22Rv1 (cell line): ENCODE data around the gene TSPAN4.

Source experiments
- H3K27ac ChIP-seq: fragments of 450-650 bp; 2 replicates; pipeline ENCODE4 v1.5.1; 2017
- ZFX ChIP-seq: fragments of 450-650 bp; IDR thresholded peaks from 2 replicates; pipeline ENCODE4 v1.6.1; 2017; ENCODE audit warnings: antibody characterized with exemption, borderline replicate concordance
- TF ChIP-seq, protein P1 (sequence below): fragments of 450-650 bp; IDR thresholded peaks from 2 replicates; pipeline ENCODE4 v1.5.1; 2017; ENCODE audit warnings: mild to moderate bottlenecking

The TSPAN4 gene

DNA sequence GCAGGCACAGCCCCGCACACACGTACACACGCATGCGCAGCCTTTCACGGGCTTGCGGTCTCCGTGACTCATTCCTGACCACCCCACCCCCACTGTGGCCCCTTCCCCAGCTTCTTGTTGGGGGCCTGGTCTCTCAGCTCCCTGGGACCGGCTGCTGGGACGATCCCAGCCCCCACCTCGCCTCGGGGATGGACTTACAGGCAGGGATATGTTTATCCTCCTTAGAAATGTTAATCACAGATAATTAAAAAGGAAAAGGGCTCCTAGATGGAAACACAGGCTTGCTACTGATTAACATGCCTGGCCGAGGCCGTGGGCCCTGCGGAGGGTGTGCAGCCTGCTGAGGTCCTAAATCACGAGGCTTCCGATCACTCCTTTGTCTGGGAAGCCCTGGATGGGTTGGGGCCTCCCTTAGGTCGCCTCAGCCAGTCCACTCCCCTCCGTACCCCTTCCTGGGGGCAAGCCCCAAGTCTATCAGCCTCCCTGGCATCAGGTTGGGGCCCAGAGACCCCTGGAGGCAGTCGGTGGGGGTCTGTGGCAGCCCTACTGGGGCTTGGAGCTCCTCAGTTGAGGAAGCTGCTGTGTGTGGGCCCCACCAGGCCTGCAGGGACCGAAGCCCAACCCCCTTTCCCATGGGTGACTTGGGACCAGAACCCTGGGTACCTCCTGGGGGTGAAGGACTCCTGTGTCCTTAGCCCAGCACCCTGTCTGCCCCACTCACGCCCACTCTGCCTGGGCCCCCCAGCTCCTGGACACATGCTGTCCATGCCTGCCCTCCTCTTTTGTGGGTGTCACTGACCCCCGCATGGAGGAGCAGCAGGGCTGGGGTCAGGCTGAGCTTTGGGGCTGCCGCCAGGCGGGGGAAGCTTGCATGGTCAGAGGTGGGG lies 20.6 kb downstream of the TSPAN4 start:
- H3K27ac ChIP-seq, result peak overlapping the region; percentile 36

GRCh38 chr11:863910-864827 lies 21.5 kb downstream of the TSPAN4 start:
- TF ChIP-seq ZFX, result no peak
- TF ChIP-seq, protein P1, sequence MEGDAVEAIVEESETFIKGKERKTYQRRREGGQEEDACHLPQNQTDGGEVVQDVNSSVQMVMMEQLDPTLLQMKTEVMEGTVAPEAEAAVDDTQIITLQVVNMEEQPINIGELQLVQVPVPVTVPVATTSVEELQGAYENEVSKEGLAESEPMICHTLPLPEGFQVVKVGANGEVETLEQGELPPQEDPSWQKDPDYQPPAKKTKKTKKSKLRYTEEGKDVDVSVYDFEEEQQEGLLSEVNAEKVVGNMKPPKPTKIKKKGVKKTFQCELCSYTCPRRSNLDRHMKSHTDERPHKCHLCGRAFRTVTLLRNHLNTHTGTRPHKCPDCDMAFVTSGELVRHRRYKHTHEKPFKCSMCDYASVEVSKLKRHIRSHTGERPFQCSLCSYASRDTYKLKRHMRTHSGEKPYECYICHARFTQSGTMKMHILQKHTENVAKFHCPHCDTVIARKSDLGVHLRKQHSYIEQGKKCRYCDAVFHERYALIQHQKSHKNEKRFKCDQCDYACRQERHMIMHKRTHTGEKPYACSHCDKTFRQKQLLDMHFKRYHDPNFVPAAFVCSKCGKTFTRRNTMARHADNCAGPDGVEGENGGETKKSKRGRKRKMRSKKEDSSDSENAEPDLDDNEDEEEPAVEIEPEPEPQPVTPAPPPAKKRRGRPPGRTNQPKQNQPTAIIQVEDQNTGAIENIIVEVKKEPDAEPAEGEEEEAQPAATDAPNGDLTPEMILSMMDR, result no peak

More for the DNA sequence above, 20.6 kb downstream of the TSPAN4 start:
- TF ChIP-seq, protein P1, result no peak
- TF ChIP-seq ZFX, result no peak

DNA sequence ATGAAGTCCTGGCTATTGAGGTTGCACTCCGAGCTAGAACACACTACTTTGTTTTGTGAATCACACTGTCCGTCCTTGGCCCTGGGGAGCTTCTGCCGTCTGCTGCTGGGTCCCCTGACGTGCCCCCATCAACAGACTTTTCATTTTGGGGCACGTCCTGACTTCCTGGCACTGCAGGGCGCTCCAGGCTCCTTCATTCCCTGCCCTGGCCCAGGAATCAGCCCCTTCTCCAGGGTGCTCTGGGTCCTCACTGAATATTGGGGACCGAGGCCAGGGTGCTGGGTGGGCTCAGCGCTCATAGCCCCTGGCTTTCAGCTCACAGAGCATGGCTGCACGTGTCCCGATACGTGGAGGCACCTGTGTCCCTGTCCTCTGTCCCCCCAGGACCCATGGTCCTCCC lies 22.2 kb downstream of the TSPAN4 start:
- TF ChIP-seq ZFX, result no peak
- TF ChIP-seq, protein P1, result no peak
- peak overlapping the region; percentile 36; the same call in 1 of the 2 replicates for H3K27ac ChIP-seq

More at GRCh38 chr11:863910-864827, 21.5 kb downstream of the TSPAN4 start:
- peak overlapping the region; percentile 36; the same call in 1 of the 2 replicates for H3K27ac ChIP-seq

GRCh38 chr11:865462-866430 lies 23.1 kb downstream of the TSPAN4 start:
- H3K27ac ChIP-seq, result no peak overlapping the region; the same call in 1 of the 2 replicates
- TF ChIP-seq, protein P1, result no peak
- TF ChIP-seq ZFX, result no peak

DNA sequence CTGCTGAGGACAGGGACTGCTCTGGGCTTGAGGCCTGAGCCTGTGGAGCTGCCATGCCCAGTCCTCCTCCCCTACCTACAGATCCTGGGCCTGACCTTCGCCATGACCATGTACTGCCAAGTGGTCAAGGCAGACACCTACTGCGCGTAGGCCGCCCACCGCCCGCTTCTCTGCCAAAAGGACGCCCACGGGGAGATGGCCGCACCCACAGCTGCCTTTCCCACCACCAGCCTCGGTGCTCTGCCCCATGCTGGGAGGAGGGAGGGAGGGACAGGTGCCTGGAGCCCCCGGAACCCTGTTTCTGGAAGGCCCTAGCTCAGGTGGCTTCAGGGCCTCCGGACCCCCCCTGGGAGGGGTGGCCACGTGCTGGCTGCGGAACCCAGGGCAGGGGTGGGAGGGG lies 23.8 kb downstream of the TSPAN4 start:
- no peak for TF ChIP-seq ZFX
- TF ChIP-seq, protein P1, result no peak
- H3K27ac ChIP-seq, result peak overlapping the region; percentile 27; the same call in 1 of the 2 replicates

- TF ChIP-seq, protein P1, result no peak
- no peak for TF ChIP-seq ZFX
Observed at GRCh38 chr11:867856-868358, 25.3 kb downstream of the TSPAN4 start.

More at GRCh38 chr11:867856-868358, 25.3 kb downstream of the TSPAN4 start:
- peak overlapping the region; percentile 27; the same call in 1 of the 2 replicates for H3K27ac ChIP-seq
